NCI-H2107 treated with DMSO at 0.1 percent for 48 hours (cell line): Measurements from ENCODE around the gene BHLHA9.
"Not testable (repeated sequence)": the region's sequence is repeated elsewhere in the genome, so short reads cannot be mapped to it uniquely, and the experiment has no call there.

Experiments used
- DNase-seq: peaks from one replicate; lab custom pipeline; 2025; ENCODE audit not compliant: unreplicated experiment; lab: John Stamatoyannopoulos, UW

BHLHA9 gene

DNA sequence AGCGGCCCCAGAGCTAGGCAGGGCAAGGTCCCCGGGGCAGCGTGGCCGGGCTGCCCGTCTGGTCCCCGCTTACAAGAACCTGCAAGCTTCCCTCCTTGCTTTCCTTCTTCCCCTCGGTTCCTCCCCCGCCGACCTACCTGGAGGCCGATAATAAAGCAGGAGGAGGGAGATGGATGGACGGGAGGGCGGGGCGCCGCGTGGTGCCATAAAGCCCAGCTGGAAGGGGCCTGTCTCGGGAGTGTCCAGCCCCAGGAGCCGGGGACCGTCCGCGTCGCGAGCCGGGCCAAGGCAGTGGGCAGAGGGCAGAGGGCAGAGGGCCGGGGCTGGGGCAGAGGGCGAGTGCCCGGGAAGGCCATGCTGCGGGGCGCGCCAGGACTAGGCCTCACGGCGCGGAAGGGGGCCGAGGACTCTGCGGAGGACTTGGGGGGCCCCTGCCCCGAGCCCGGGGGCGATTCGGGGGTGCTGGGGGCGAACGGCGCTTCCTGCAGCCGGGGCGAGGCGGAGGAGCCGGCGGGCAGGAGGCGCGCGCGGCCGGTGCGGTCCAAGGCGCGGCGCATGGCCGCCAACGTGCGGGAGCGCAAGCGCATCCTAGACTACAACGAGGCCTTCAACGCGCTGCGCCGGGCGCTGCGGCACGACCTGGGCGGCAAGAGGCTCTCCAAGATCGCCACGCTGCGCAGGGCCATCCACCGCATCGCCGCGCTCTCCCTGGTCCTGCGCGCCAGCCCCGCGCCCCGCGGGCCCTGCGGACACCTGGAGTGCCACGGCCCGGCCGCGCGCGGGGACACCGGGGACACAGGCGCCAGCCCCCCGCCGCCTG is at the start of gene BHLHA9:
BHLHA9 (plus strand) TSS at position 235 of the 820 bp plus-strand sequence; CDS start at position 355, 120 bp downstream.
- DNase-seq: no peak

DNA sequence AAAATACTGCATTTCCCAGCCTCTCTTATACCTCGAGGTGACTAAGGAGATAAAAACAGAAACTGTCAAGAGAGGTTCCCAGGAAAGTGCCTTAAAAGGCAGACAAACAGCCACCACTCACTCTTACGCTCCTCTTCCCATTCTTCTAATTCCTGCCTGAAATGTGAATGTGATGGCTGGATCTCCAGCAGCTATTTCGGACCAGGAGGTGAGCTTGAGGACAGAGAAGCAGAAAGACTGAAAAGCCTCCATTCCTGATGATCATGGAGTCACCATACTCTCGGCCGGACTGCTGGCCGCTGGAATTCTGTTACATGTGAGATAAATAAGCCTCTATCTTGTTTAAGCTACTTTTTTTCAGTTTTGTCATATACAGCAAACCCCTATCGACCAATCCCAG is 49.0 kb upstream of the BHLHA9 start:
- no peak for DNase-seq

DNA sequence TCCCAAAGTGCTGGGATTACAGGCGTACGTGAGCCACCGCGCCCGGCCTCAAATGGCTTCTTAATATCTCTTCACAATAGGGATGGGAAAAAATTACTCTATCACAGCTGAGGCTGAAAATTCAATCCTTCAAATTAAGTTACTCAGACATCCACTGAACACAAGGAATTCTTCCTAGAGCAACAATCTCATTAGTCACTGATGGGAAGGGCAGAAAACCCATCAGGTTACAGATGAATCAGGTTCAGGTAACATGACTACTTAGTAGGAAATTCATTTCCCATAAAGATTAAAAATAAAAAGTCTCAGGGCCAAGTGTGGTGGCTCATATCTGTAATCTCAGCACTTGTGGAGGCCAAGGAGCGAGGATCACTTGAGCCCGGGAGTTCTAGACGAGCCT is 47.9 kb upstream of the BHLHA9 start:
- DNase-seq: no peak

DNA sequence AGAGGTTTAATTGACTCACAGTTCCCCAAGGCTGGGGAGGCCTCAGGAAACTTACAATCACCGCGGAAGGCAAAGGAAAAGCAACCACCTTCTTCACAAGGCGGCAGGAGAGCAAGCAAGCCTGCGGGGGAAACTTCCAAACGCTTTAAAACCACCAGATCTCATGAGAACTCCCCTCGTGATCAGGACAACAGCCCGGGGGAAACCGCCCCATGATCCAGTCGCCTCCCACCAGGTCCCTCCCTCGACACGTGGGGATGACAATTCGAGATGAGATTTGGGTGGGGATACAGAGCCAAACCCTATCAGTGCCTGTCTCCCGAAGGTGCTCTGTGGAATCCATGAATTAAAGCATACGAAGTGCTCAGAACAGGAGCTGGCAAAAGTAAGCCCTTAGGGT is 46.6 kb upstream of the BHLHA9 start:
- no peak for DNase-seq

DNA sequence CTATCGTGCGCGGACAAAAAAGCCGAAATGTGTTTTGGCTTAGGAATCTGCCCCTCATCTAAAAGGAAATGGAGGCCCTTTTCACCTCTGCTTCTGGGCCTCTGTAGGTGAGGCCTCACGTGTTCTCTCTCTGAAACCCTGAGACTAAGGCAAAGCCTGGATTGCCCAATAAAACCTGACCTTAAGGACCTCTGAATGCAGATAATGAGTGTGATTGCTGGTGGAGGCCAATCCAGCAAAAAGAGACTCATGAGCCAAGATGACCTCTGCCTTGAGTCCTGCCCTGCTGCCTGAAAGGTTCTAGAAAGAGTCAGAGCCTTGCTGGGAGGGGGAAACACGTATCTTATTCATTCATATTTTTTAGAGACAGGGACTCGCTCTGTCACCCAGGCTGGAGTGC is 45.9 kb upstream of the BHLHA9 start:
- no peak for DNase-seq

DNA sequence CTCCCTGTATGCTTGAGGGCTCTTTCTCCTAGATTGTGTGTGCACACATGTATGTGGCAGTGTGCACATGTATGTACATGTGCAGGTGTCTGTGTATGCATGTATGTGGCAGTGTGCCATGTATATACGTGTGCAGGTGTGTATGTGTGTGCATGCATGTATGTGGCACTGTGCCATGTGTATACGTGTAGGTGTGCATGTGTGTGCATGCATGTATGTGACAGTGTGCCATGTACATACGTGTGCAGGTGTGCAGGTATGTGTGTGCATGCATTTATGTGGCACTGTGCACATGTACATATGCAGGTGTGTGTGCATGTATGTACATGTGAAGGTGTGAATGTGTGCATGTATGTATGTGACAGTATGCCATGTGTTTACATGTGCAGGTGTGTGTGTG is 43.9 kb upstream of the BHLHA9 start:
- DNase-seq: no peak

DNA sequence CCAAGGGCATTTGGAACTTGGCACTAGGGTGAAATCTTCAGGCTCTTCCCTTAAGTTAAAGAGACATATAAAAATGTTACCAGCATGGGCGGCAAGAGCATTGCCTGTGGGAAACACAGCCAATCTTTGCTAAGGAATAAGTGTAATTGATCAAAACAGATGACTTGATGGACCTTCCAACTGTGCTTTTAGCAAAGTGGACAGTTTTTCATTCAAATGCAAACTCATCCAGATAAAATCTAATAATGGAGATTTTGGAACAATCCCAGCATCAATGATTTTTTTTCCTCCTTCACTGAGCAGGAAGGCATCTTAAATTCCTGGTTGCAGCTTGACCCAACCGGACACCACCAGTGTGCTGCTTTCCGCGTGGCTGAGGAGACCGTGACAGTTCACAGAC is 42.9 kb upstream of the BHLHA9 start:
- no peak for DNase-seq

DNA sequence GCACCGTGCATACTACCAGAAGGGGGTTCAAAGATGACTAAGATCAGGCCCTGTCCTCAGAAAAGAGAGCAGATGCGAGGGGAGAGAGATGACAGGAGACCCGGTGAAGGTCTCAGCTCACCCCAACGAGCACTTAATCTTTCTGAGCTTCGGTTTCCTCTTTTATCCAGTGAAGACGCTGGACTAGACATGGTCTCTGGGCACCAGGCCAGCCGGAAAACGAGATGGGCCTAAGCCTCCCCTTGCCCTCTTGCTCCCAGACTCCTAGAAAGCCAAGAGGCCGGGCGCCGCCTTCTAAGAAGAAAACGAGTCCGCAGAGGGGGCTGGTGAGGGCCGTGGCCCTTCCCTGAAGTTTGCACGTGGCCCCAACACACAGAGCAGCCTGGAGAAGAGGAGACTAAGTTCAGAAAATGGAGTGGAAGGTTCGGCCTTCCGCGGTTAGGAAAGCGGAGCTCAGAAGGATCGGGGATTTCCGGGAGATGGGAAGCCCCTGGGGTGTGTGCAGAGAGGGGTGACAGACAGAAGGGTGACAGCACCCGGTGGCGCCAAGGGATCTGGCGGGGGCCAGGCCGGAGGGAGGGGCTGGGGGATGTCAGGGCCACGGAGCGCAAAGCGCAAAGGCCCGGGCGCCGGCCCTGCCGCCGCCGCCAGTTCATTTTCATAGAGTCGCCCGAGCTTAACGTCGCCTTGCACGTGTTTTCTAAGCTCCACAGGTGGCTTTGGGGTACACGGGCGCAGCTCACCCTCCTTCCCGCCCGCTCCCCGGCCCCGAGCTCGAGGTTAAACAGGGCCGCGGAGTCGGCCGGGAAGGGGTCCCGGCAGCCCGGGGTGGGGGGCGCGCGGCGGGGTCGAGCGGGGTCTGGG is 42.1 kb upstream of the BHLHA9 start:
- DNase-seq: no peak

DNA sequence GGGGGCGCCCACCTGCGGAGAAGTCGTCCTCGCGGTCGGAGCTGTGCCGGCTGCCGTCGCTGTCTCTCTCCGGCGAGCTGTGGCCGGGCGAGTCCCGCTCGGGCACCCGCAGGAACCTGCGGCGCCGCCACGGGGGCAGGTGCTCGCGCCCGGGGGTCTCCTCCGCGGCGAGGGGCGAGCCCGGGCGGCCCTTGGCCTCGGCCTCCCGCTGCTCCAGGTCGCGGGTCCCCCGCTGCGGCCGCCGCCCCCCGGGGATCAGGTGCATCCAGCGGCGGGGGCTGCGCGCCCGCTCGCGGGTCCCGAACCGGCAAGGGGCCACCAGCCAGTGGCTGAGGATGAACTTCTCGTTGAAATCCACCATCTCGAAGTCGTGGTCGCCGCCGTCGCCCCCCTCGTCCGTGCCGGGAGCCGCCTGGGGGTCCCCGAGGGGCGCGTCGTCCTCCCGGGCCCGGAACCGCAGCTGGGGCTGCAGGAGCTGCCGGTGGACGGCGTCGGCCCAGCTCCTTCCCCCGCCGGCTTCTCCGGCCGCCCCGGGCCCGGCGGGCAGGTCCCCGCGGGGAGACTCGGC is 41.4 kb upstream of the BHLHA9 start:
- DNase-seq: no peak

DNA sequence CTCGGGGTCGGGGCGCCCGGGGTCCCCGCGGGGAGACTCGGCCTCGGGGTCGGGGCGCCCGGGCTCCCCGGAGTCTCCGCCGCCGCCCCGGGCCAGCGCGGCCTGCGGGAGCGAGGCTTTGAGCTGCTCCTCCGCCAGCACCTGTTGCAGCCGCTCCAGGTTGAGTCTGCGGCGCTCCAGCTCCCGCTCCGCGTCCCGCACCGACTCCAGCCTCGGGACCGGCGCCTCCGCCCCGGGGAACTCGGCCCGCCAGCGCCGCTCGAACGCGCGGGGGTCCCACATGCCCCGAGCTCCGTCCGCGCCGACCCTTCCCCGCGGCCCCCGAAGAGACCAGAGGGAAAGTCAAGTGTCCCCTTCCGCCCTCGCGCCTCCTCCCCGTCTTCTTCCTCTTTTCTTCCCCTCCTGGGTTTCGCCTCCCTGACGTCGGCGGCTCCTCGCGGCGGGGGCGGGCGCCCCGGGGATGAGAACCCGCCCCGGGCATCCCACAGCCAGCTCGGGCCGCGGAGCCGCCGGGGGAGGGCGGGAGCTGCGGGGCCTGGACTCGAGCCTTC is 40.8 kb upstream of the BHLHA9 start:
- DNase-seq: no peak

DNA sequence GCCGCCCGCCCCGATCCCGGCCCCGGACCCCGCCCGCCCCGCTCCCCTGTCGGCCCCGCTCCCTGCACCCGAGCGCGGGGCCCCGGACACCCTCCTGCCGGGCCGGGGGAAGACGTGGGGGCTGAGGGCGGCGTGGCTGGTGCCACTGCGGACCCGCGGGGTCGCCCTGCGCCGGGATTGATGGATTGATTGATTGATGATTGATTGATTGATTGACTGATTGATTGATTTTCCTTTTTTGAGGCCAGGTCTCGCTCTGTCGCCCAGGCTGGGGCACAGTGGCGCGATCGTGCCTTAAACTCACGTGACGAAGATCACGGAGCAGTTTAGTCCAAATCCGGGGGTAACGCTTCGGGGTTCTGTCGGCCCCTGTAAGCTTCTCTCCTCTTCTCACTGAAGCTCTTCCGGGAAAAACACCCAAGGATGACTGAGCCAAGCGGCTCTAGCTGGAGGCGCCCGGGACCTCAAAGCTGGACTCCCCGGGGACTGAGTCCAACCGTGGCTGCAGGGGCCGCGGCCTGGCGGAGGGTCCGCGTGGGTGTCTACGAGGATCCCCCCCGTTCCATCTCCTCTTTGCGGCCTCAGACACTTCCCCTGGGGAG is 40.2 kb upstream of the BHLHA9 start:
- no peak for DNase-seq

DNA sequence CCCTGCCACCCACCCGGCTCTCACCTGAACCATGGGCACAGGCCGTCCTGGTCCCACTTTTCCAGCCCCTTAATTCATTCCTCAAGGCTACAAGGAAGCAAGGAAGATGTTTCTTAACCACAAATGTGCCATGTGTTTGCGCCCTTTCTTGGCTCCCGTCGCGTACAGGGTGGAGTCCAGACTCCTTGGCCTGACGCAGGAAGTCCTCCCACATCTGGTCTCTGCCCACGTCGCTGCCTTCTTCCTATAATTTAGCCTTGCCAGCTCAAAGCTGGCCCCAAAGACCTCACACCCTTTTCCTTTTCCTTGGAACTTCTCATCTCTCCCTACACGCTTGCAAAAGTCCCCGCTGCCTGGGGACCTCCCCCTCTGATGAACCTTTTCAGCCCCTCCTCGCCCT is 38.8 kb upstream of the BHLHA9 start:
- DNase-seq: no peak

DNA sequence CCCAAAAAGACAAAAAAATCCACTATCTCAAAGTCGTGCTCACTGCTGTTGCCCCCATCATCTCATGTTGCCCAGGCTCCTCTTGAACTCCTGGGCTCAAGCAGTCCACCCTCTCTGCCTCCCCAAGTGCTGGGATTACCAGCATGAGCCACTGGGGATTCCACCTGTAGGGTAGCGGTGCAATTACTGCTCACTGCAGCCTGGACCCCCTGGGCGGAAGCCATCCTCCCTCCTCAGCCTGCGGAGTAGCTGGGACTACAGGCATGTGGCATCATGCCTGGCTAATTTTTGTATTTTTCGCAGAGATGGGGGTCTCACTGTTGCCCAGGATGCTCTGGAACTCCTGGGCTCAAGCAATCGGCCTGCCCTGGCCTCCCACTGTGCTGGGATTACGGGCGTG is 37.9 kb upstream of the BHLHA9 start:
- DNase-seq: no peak

DNA sequence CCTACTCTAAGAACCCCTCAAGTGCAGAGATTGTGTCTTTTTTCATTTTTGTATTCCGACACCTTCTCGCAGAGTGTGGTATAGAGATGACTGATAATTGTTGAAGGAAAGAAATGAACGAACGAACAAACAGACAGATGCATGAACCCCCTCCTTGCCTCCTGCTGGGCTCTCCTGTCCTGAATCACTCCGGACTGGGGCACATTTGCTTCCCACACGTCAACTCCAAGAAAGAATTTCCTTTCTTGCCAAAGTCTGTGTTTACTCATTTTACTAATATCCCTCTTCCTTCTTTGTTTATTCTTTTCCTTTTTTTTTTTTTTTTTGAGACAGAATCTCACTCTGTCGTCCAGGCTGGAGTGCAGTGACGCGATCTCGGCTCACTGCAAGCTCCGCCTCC is 37.5 kb upstream of the BHLHA9 start:
- no peak for DNase-seq

DNA sequence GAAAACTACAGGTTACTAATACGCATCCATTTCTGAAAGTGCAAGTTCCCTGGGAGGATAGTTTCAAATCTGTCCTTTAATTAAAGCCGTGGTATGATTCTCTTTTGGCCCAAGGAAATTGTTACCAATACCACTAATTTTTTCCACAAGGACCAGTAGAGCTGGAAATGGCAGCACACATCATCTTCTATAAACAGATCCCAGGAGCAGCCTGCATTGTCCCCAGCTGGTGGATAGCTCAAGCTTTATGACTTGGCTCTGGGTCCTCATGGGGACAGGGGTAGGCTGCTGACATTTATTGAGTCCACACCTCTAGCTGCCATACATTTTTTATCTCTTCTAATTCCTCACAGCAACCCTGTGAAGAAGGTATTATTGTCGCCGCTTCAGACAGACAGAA is 35.8 kb upstream of the BHLHA9 start:
- no peak for DNase-seq

DNA sequence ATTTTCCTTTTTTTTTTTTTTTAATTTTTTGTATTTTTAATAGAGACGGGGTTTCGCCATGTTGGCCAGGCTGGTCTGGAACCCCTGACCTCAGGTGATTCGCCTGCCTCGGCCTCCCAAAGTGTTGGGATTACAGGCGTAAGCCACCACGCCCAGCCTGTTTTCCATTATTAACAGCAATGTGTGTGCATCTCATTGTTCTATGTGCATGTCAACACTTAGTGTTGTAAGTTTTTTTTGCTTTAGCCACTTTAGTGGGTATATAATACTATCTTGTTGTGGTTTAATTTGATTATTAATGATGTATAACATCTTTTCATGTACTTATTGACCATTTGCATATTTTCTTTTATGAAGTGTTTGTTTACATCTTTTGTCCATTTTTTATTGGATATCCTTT is 32.8 kb upstream of the BHLHA9 start:
- DNase-seq: no peak

DNA sequence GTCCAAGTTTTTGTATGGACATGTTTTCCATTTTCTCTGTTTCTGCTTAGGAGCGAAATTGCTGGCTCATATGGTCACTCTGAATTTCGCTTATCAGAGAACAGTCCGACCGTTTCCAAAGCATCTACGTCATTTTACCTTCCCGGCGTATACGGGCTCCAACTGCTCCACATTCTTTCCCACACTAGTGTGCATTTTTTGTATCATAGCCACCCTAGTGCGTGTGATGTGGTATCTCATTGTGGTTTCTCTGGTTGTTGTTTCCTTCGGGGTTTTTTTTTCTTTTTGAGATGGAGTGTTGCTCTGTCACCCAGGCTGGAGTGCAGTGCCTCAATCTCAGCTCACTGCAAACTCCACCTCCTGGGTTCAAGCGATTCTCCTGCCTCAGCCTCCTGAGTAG is 31.0 kb upstream of the BHLHA9 start:
- no peak for DNase-seq

DNA sequence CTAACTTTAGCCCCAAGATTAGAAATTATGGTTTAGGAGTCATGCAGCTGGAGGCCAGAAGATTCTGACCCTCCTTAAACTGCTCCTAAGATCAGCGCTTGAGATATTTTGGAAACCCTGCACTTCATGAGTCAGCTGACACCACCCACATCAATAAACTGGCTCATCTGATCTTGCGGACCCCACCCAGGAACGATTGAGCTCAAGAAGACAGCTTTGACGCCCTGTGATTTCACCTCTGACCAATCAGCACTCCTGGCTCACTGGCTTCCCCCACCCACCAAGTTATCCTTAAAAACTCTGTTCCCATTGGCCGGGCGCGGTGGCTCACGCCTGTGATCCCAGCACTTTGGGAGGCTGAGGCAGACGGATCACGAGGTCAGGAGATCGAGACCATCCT is 29.8 kb upstream of the BHLHA9 start:
- DNase-seq: not testable (repeated sequence)

DNA sequence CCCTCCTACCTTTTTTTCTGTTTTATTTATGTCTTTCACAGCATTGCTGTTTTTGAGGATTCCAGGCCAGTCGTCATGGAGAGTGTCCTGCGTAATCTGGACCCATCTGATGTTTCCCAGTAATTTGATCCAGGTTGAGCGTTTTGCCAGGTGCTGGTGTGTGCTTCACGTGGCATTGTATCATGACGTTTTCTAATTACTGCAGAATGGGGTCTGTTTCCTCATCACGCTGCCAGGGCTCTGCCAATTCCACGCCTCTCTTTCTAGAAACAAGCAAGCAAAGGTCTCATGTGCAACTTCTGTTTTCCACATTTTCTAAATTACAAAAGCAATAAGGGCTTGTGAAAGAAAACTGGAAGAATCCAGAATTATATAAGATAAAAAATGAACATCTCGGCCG is 28.3 kb upstream of the BHLHA9 start:
- DNase-seq: peak; percentile 56

DNA sequence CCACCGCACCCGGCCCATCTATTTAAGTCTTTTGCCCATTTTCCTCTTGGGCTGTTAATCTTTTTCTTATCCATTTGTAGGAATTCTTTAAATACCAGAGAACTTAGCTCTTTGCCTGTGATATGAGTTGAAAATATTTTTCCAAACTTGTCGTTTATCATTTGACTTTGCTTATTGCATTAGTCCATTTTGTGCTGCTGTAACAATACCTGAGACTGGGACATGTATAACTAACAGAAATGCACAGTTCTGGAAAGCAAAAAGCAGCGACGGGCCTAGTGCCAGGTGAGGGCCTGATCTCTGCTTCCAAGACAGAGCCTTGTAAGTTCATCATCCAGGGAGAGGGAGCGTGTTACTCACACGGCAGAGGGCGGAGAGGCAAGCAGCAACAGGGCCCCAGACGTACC is 25.6 kb upstream of the BHLHA9 start:
- no peak for DNase-seq

DNA sequence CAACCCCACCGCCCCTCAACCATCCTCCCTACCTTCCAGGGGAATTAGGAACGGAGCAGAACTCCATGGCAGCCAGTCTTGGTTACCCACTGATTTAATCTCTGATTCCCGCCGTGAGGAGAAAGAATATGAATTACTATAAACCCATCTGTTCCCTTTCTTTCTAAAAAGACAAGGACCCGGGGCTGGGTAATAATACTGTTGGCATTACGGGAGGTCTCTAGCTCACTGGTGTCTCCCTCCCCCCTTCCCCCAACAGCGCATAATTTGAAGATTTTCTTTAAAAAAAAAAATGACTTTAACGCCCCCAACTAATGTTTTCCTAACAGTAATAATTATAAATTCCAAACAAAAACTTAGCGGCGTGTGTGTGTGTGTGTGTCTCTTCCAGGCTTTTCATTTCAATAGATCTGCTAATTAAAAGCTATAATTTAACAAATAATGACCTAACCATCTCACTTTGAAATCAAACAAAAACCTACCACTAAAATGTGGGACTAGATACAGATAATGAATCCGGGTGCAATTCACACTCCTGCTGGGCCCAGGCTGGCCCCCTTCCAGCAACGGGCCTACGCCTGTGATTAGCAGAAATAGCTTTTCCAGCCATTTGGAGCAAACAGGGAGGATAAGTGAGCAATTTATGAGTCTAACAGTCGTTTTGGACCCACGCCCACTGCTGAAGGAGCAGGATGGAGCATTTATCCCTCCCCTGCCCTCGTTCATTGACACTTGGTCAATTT is 18.2 kb upstream of the BHLHA9 start:
- DNase-seq: no peak
